Large intestine (tissue), 3 donors: ENCODE measurements around the gene ATP2B2. TPM values are rescaled to one million over a fixed set of nuclear protein-coding genes. Genes with fewer than 3 reads are reported as not detected.

Source experiments
- DNase-seq, 2 donors: peaks; one replicate each; pipeline versions ENCODE4 v3.0.0 to v3.0.0-alpha.2; 2013
- H3K27ac ChIP-seq: one replicate; pipeline ENCODE4 v1.5.1; 2013; ENCODE audit warnings: low read length
- H3K27me3 ChIP-seq: 2 replicates; pipeline ENCODE4 v1.6.1; 2013; ENCODE audit warnings: low read length; ENCODE audit not compliant: control insufficient read depth, insufficient read depth
- H3K36me3 ChIP-seq: 2 replicates; pipeline ENCODE4 v1.6.1; 2013; ENCODE audit warnings: low read length; ENCODE audit not compliant: control insufficient read depth, insufficient read depth
- H3K4me1 ChIP-seq: one replicate; pipeline ENCODE4 v1.6.1; 2013; ENCODE audit warnings: low read length; ENCODE audit not compliant: control insufficient read depth, insufficient read depth
- H3K4me3 ChIP-seq: one replicate; pipeline ENCODE4 v1.5.1; 2013; ENCODE audit warnings: low read length
- H3K9me3 ChIP-seq: one replicate; pipeline ENCODE4 v1.6.1; 2013; ENCODE audit warnings: mild to moderate bottlenecking, low read depth, low read length, moderate library complexity; ENCODE audit not compliant: control insufficient read depth
- WGBS: methylation state at CpG from one replicate; pipeline ENCODE4 v1.1.5; 2013; ENCODE audit warnings: low lambda C conversion rate; ENCODE audit not compliant: insufficient coverage; 5-methylcytosine and 5-hydroxymethylcytosine counted together
- polyA plus RNA-seq: library from polyadenylated mRNA; unstranded; fragments of 120-200 nt; gene quantifications from one replicate; pipeline ENCODE4 v1.2.1, GENCODE V29; 2013

Gene ATP2B2
- polyA plus RNA-seq, 1 donor: 1.5 TPM

DNA sequence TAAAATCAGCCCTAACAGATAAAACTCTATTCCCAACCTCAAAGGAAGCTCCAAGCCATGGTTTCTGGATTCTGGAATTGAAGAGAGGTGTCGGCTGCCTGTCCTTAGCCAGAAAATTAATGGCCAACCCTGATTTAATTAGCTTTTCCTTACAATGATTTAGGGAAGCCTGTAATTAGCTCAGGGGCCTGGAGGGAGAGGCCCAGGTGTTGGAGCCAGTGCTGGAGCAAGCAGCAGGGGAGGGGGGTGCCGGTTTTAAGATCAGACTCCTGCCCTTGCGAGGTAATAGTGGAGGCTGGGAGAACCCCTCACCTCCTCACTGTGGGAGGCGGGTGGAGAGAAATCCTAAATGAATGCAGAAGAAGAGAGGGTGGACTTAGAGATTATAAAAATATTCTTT, 14.7 kb upstream of the ATP2B2 start:
- no peaks in the 10 kb centered on the region for H3K36me3 ChIP-seq
- no peak overlapping the region for H3K4me3 ChIP-seq
- no CpG with 5 or more reads among the region's 4 CpGs for WGBS
- peaks cover 17% of the 10 kb centered on the region for H3K27me3 ChIP-seq
- H3K27ac ChIP-seq: no peak overlapping the region
- no peaks in the 10 kb centered on the region for H3K4me1 ChIP-seq
- DNase-seq: no peak
- H3K9me3 ChIP-seq: no peaks in the 10 kb centered on the region

DNA sequence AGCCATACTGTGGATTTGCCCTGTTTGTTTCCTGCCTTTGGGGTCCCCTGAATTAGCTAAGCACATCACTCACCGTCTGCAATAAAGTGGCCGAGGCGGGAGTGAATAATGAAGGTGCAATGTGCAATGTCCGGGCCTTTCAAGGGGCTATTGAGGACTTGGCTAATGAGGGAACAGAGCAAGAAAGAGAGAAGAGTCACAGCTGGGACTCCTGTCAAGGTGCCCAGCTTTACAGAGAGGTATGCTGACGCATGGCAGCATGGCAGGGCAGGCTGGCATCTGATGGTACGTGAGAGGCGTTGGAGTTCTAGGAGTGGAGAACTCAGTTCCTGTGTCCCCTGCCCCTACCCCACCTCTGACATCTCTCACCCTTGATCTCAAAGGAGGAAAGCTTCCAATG, 13.8 kb upstream of the ATP2B2 start:
- WGBS: no CpG with 5 or more reads among the region's 7 CpGs
- DNase-seq: no peak

DNA sequence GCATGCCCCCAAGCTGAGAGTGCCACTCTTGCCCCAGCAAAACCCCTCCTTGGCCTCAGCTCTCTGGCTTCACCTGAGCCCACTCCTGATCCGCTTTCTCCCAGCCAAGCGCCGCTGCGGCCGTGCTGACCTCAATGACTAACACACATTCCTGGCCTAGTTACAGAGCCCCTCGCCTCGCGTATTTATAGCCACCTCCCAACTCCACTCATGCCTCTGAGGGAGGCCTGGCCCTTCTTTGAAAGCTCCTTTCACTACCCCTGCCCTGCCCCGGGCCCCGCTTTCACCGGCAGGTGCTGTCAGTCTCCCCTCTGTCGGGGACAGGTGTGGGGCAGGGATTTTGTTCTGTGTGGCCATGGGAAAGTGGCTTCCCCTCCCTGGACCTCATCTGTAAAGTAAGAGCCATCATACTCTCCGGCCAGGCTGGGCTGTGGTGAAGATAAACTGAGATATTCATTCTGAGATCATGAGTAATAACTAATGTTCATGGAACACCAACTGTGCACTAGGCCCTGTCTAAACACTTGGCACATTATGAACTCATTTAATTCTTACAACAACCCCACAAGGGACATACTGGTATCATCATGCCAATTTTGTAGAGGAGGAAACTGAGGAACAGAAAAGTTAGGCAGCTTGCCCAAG, 13.2 kb upstream of the ATP2B2 start:
- H3K27me3 ChIP-seq: peaks cover 14% of the 10 kb centered on the region
- WGBS: no CpG with 5 or more reads among the region's 13 CpGs
- no peaks in the 10 kb centered on the region for H3K36me3 ChIP-seq
- no peak overlapping the region for H3K4me3 ChIP-seq
- no peak for DNase-seq
- no peaks in the 10 kb centered on the region for H3K4me1 ChIP-seq
- no peak overlapping the region for H3K27ac ChIP-seq
- H3K9me3 ChIP-seq: no peaks in the 10 kb centered on the region

More for the DNA sequence above, 13.8 kb upstream of the ATP2B2 start:
- H3K9me3 ChIP-seq: no peaks in the 10 kb centered on the region
- H3K4me3 ChIP-seq: no peak overlapping the region
- H3K27ac ChIP-seq: no peak overlapping the region
- H3K27me3 ChIP-seq: peaks cover 14% of the 10 kb centered on the region
- no peaks in the 10 kb centered on the region for H3K4me1 ChIP-seq
- H3K36me3 ChIP-seq: no peaks in the 10 kb centered on the region

DNA sequence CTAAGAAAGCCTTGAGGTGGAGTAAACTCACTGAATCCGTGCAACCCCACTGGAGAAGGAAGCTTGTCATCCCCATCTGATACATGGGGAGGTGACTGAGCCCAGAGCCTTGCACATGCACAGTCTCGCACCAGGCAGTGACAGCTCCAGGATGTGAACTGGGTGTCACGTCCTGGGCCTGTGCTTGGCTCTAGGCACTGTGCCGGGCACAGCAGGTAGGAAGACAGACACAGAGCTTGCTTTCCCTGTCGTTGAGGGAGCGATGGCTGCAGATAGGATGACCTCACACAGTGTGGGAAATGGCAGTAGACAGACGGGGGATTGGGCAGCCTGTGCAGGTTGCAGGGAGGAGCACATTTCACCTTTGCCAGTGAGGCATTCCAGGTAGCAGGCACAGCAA, 12.2 kb upstream of the ATP2B2 start:
- no peaks in the 10 kb centered on the region for H3K9me3 ChIP-seq
- no peaks in the 10 kb centered on the region for H3K4me1 ChIP-seq
- H3K27ac ChIP-seq: no peak overlapping the region
- H3K4me3 ChIP-seq: no peak overlapping the region
- H3K36me3 ChIP-seq: no peaks in the 10 kb centered on the region
- no CpG with 5 or more reads among the region's 7 CpGs for WGBS
- H3K27me3 ChIP-seq: peaks cover 7% of the 10 kb centered on the region
- DNase-seq: no peak

DNA sequence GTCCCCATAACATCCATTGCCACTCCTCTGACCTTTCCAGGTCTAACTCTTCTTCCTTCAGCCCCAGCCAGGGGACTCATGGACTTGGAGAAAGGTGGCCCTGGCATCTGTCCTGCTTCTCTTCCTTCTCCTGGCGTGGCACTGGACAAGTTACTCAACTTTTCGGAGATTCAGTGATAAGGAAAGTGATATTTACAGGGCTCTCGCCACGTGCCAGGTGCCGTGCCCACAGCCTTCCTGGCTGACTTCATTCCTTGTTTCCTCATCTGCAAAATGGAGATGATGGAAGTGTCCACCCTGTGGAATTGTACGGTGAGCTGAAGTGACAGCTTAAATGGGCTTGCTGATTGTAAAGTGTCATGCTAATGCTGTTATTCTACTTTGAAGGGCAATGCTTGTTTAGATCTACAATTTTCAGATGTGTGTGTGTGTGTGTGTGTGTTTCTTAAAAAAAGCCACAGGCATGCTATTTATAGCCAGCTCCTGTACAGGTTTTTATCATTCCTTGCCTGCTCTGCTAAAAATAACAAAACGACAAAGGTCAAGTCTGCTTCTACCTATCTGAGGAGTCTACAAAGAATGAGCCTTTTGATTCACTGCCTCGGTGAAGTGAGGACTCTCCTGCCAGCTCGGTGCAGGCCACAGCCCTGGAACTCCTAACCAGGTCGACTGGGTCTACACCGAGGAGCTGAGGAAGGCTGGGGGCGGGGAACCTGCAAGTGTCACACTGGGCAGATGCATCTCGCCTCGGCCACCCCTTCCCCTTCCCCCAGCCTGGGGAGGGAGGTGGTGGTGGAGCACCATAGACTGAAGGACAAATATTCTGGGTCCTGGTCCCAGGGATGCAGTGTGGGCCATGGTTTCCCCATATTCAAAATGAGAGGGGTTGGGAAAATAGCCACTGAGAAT, 11.4 kb upstream of the ATP2B2 start:
- Histone ChIP-seq H3K27ac (no peak overlapping the region), H3K9me3 (no peaks in the 10 kb centered on the region), H3K4me3 (no peak overlapping the region), H3K36me3 (no peaks in the 10 kb centered on the region), H3K4me1 (no peaks in the 10 kb centered on the region), H3K27me3 (peaks cover 7% of the 10 kb centered on the region)
- no peak for DNase-seq
- 60% methylated on average over 1 of the region's 14 CpGs for WGBS

DNA sequence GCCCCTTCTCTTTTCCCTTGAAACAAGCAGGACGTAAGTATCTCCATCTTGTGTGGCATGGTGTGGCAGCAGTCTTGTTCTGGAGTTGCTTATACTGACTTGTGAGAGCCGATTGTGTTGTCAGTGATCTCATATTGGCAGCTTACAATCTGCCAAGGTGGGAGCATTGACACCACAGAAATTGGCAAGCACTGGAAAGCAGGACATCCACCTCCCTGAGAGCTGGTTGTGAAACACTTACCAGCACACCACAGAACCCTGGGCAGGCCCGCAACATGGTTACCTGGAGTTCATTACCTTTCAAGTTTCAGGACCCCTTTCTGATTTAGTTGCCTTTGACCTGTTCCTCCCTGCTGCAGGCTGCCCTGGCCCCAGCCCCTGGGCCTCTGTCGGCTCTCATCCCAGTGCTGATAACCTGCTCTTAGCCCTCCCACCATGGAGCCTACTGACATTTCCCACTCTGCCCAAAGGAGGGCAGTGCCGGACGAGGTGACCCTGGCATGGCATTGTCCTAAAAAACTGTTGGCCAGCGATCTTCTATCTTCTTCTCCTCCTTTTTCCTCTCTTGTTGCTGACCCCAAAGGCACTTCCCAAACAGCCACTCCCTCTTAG, 10.6 kb upstream of the ATP2B2 start:
- Histone ChIP-seq H3K9me3 (no peaks in the 10 kb centered on the region), H3K4me1 (no peaks in the 10 kb centered on the region), H3K36me3 (no peaks in the 10 kb centered on the region), H3K27ac (no peak overlapping the region), H3K4me3 (no peak overlapping the region), H3K27me3 (peaks cover 6% of the 10 kb centered on the region)
- DNase-seq: no peak
- 20% methylated on average over 1 of the region's 7 CpGs for WGBS

DNA sequence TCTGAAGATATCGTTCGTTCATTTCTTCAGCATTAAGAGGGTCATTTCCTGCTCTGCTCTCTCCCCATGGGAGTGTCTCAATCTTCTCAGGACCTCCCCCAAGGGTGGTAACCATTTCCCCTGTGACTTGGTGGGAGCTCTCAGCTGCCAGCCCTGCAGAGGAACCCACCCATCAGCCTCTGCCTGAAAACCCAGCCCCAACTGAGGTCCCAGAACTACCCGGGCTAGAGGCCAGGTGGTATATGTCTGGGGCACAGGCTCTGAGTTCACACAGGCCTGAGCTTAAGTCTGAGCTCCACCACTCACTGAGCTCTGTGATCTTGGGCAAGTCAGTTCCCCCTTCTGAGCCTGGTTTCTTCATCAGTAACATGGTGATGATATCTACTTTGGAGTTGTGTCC, 10.0 kb upstream of the ATP2B2 start:
- no peaks in the 10 kb centered on the region for H3K9me3 ChIP-seq
- H3K36me3 ChIP-seq: no peaks in the 10 kb centered on the region
- no peak overlapping the region for H3K4me3 ChIP-seq
- H3K27me3 ChIP-seq: peaks cover 3% of the 10 kb centered on the region
- no peaks in the 10 kb centered on the region for H3K4me1 ChIP-seq
- no peak for DNase-seq
- 100% methylated on average over 2 of the region's 3 CpGs for WGBS
- no peak overlapping the region for H3K27ac ChIP-seq

DNA sequence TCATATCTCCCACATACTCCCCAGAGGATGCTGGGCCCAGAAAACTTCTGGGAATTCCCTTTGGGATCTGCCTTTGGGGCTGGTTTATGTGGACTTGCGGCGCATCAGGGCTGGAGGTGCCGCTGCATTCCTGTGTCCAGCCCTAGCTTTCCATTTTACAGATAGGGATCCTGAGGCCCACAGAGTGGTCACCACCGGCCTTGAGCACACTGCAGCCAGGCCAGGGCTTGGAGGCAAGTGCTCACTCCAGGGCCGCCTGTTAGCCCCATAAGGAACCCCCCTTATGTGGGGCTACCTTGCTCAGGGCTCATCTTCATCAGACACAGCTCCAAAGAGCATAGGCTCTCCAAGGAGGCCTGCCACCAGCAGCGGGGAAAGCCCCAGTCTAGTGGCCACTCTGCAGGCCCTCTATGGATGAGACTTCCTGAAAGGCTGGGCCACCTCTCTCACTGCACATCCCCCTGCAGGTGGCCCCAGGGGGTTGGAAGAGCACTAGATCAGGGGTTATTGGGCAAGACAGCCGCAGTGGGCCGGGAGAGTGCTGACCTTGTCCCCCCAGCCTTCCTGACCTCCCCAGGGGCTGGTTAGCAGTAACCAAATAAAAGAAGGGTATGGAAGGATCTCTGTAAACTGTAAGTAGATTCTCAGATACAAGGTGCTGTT, 9.2 kb upstream of the ATP2B2 start:
- Histone ChIP-seq H3K4me1 (no peaks in the 10 kb centered on the region), H3K36me3 (no peaks in the 10 kb centered on the region), H3K9me3 (no peaks in the 10 kb centered on the region), H3K4me3 (no peak overlapping the region), H3K27me3 (peaks cover 3% of the 10 kb centered on the region), H3K27ac (no peak overlapping the region)
- WGBS: no CpG with 5 or more reads among the region's 8 CpGs
- DNase-seq: no peak

DNA sequence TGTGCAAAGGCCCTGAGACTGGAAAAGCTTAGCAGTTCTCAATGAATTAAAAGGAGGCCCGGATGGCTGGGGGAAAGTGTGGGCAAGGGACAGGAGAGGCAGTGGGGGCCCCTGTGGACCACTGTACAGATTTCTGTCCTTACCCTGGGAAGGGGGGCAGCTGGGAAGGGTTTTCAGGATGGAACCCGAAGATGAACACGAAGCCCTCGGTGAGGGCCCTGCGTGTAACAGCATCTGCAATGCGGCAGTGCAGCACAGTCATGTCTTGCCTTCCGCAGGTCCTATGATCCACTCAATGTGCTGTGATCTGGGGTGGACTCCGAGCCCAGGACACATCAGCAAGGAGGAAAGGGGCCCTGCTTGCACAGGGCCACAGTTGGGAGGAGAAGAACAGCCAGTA, 7.9 kb upstream of the ATP2B2 start:
- peaks cover 6% of the 10 kb centered on the region for H3K27me3 ChIP-seq
- no peaks in the 10 kb centered on the region for H3K36me3 ChIP-seq
- no peak overlapping the region for H3K4me3 ChIP-seq
- no CpG with 5 or more reads among the region's 8 CpGs for WGBS
- H3K4me1 ChIP-seq: no peaks in the 10 kb centered on the region
- H3K27ac ChIP-seq: no peak overlapping the region
- no peak for DNase-seq
- no peaks in the 10 kb centered on the region for H3K9me3 ChIP-seq

DNA sequence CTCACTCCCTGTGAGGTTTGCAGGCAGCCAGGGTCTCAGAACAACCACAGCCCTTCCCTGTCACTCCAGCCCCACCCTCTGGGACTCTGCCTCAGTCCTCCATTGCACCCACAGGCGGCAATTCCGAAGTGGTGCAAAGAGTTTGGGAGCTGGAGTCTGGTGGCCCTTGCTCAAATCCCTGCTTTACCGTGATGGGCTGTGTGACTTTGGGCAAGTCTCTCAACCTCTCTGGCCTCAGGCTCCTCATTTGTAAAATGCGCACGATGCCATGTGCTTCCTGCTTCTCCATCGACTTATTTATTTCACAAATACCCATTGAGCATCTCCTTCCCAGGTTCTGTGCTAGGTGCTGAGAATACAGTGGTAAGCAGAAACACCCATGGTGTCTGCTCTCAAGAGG, 7.3 kb upstream of the ATP2B2 start:
- Histone ChIP-seq H3K4me3 (no peak overlapping the region), H3K4me1 (no peaks in the 10 kb centered on the region), H3K27ac (no peak overlapping the region), H3K36me3 (no peaks in the 10 kb centered on the region), H3K9me3 (no peaks in the 10 kb centered on the region), H3K27me3 (peaks cover 4% of the 10 kb centered on the region)
- WGBS: no CpG with 5 or more reads among the region's 6 CpGs
- DNase-seq: no peak
